Activated CD4-positive, alpha-beta T cell treated with anti-CD3 and anti-CD28 coated beads, Interleukin-2, amount 50 U/mL, for 1 hour (primary cell): ENCODE data around the gene MACROD1.

Experiments used
- DNase-seq: peaks from one replicate; pipeline ENCODE4 v3.0.0-alpha.2; 2020

MACROD1 gene

GRCh38 chr11:64089915-64090805 lies 75.8 kb downstream of the MACROD1 start:
- DNase-seq = no peak

GRCh38 chr11:64089493-64089892 lies 76.4 kb downstream of the MACROD1 start:
- DNase-seq = no peak

- no peak for DNase-seq
These were observed 76.9 kb downstream of the MACROD1 start for GRCh38 chr11:64089027-64089360.

GRCh38 chr11:64088162-64089026 lies 77.5 kb downstream of the MACROD1 start:
- no peak for DNase-seq

- no peak for DNase-seq
These were observed 79.4 kb downstream of the MACROD1 start for GRCh38 chr11:64086258-64087123.

GRCh38 chr11:64085906-64086257 lies 80.0 kb downstream of the MACROD1 start:
- DNase-seq = no peak

GRCh38 chr11:64084951-64085710 lies 80.8 kb downstream of the MACROD1 start:
- no peak for DNase-seq

GRCh38 chr11:64084146-64084950 lies 81.6 kb downstream of the MACROD1 start:
- DNase-seq = no peak

GRCh38 chr11:64083398-64084080 lies 82.4 kb downstream of the MACROD1 start:
- DNase-seq = no peak

GRCh38 chr11:64081745-64082442 lies 84.0 kb downstream of the MACROD1 start:
- DNase-seq = no peak

GRCh38 chr11:64080390-64080789 lies 85.5 kb downstream of the MACROD1 start:
- no peak for DNase-seq

GRCh38 chr11:64078905-64079304 lies 87.0 kb downstream of the MACROD1 start:
- no peak for DNase-seq

GRCh38 chr11:64078284-64078683 lies 87.6 kb downstream of the MACROD1 start:
- DNase-seq = no peak

GRCh38 chr11:64077607-64078006 lies 88.3 kb downstream of the MACROD1 start:
- DNase-seq = no peak

- DNase-seq = no peak
These were observed 89.2 kb downstream of the MACROD1 start for GRCh38 chr11:64076758-64077157.

GRCh38 chr11:64074239-64074638 lies 91.7 kb downstream of the MACROD1 start:
- no peak for DNase-seq

GRCh38 chr11:64073542-64073941 lies 92.4 kb downstream of the MACROD1 start:
- DNase-seq = no peak

- no peak for DNase-seq
These were observed 93.0 kb downstream of the MACROD1 start for GRCh38 chr11:64072871-64073270.

- no peak for DNase-seq
These were observed 93.5 kb downstream of the MACROD1 start for GRCh38 chr11:64072403-64072802.

GRCh38 chr11:64071849-64072248 lies 94.1 kb downstream of the MACROD1 start:
- no peak for DNase-seq
